Natural killer cell treated with Interleukin-12 subunit alpha and Interleukin-12 subunit beta and Interleukin-15 and Interleukin-18, amount 100 ng/mL, for 72 hours (primary cell): ENCODE measurements around the gene PPP4R3C. TPM values are rescaled to one million over a fixed set of nuclear protein-coding genes. Genes with fewer than 3 reads are reported as not detected.
"Not testable (repeated sequence)": the region's sequence is repeated elsewhere in the genome, so short reads cannot be mapped to it uniquely, and the experiment has no call there.

Source experiments
- ATAC-seq, 2 donors: fragments of 150-1000 bp; cut with Tn5 transposase in 1 of 2; sonication (Bioruptor Pico), chemical (Tn5 transposase) in 1 of 2; 2 replicates each; pipeline ENCODE4 v1.10.0; 2021
- DNase-seq: peaks from one replicate; pipeline ENCODE4 v3.0.0; 2022; ENCODE audit warnings: low spot score
- H3K27ac Mint-ChIP-seq, 2 donors: 1 replicate in 1 of 2; 2 replicates in 1 of 2; pipeline ENCODE4 v1.8.0; 2022; ENCODE audit warnings: mixed read lengths in 2 of 2, mild to moderate bottlenecking in 1 of 2, moderate library complexity in 1 of 2
- H3K27me3 Mint-ChIP-seq, 2 donors: 1 replicate in 1 of 2; 2 replicates in 1 of 2; pipeline ENCODE4 v1.8.0; 2022; ENCODE audit warnings: mixed read lengths in 2 of 2
- H3K36me3 Mint-ChIP-seq: one replicate; pipeline ENCODE4 v1.8.0; 2022; ENCODE audit warnings: mixed read lengths
- H3K4me1 Mint-ChIP-seq, 2 donors: 1 replicate in 1 of 2; 2 replicates in 1 of 2; pipeline ENCODE4 v1.8.0; 2022; ENCODE audit warnings: low read depth in 2 of 2, mixed read lengths in 2 of 2, mild to moderate bottlenecking in 1 of 2
- H3K4me3 Mint-ChIP-seq: one replicate; pipeline ENCODE4 v1.8.0; 2022; ENCODE audit warnings: mixed read lengths
- H3K9me3 Mint-ChIP-seq: 2 replicates; pipeline ENCODE4 v1.8.0; 2022; ENCODE audit warnings: mixed read lengths
- total RNA-seq, 2 donors: library from RNA; stranded (reverse); gene quantifications; one replicate each; pipeline ENCODE4 v1.2.3, GENCODE V29; 2022

PPP4R3C gene
- total RNA-seq, result not detected

- ATAC-seq (no peak), DNase-seq (no peak)
- peaks cover 6% of the 10 kb centered on the region for H3K36me3 Mint-ChIP-seq
- no peak within 1 kb of the TSS for H3K4me3 Mint-ChIP-seq
- H3K9me3 Mint-ChIP-seq, result peaks cover 14% of the 10 kb centered on the region
- H3K4me1 Mint-ChIP-seq, result no peaks in the 10 kb centered on the region
- no peaks in the 10 kb centered on the region for H3K27me3 Mint-ChIP-seq
- H3K27ac Mint-ChIP-seq, result no peak within 1 kb of the TSS
These were observed at the start of gene PPP4R3C for GRCh38 chrX:27463187-27463586. Gene PPP4R3C (minus strand): TSS chrX:27463341. CDS start chrX:27463296, 45 bp downstream.

DNA sequence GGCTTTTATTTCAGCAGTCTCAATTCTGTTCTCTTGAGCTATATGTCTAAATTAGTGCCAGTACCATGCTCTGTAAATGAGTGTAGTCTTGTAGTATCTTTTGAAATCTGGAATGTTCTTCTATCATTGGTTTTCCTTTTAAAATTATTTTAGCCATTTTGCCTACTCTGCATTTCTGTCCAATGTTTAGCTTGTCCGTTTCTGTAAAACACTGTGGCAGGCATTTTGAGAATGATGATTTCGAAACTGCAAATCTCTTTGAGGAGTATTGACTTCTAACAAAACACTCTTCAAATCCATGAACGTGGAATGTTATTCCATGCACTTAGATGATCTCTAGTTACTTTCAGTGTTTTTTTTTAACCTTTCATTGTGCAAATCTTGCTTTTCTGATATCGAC is 28.3 kb upstream of the PPP4R3C start:
- H3K4me1 Mint-ChIP-seq, result no peaks in the 10 kb centered on the region
- ATAC-seq, result no peak

DNA sequence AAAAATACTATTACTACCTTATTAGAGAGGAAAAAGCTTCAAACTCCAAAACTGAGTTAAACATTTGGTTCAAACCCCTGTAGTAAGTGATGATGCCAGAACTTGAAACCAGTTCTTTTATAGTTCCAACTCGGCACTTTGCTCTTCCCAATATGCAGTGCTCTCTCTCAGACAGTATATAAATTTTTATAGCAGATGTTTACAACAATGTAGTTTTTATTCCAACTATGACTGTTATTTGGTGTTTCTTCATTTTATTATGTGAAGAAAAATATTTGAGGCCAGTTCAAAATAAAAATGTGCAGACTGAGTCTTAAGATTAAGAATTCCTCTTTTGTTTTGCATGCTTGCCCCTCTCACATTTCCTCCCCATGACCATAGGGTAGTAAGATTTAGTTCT is 2.9 kb upstream of the PPP4R3C start:
- H3K4me1 Mint-ChIP-seq, result no peaks in the 10 kb centered on the region

More for the DNA sequence above, 28.3 kb upstream of the PPP4R3C start:
- Mint-ChIP-seq H3K4me3 (no peak overlapping the region), H3K36me3 (no peaks in the 10 kb centered on the region), H3K27ac (no peak overlapping the region), H3K9me3 (peaks cover 3% of the 10 kb centered on the region), H3K27me3 (no peaks in the 10 kb centered on the region)
- no peak for DNase-seq

DNA sequence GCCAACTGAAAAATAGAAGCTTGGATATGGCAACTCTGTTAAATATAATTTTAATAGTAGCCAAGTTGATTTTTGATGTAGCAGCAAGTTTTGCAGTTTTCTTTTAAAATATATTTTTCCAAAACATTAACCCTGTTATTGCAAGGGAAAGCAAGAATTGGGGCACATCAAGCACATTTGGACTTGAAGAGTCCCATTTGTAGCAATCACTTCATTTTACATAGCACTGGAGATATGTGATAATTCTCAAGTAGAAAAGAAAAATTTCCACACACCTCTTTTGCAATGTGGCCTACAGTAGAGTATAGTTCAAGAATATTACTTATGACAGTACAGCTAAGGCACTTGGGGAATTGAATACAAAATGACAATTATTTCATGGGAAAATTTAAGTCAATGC is 1.9 kb upstream of the PPP4R3C start:
- no peaks in the 10 kb centered on the region for H3K27me3 Mint-ChIP-seq
- peaks cover 17% of the 10 kb centered on the region for H3K9me3 Mint-ChIP-seq
- no peaks in the 10 kb centered on the region for H3K4me1 Mint-ChIP-seq
- peaks cover 6% of the 10 kb centered on the region for H3K36me3 Mint-ChIP-seq
- DNase-seq, result no peak
- no peak overlapping the region for H3K27ac Mint-ChIP-seq
- ATAC-seq, result no peak
- H3K4me3 Mint-ChIP-seq, result no peak overlapping the region

More for the DNA sequence above, 2.9 kb upstream of the PPP4R3C start:
- no peak overlapping the region for H3K4me3 Mint-ChIP-seq
- H3K27ac Mint-ChIP-seq, result no peak overlapping the region
- H3K36me3 Mint-ChIP-seq, result peaks cover 3% of the 10 kb centered on the region
- DNase-seq (no peak), ATAC-seq (no peak)
- H3K9me3 Mint-ChIP-seq, result peaks cover 14% of the 10 kb centered on the region
- no peaks in the 10 kb centered on the region for H3K27me3 Mint-ChIP-seq

- H3K4me3 Mint-ChIP-seq, H3K27me3 Mint-ChIP-seq: not testable (repeated sequence)
These were observed 4.0 kb downstream of the PPP4R3C start for GRCh38 chrX:27459129-27459528.

GRCh38 chrX:27458544-27458943 is 4.6 kb downstream of the PPP4R3C start:
- H3K9me3 Mint-ChIP-seq, ATAC-seq, H3K4me1 Mint-ChIP-seq, DNase-seq, H3K27me3 Mint-ChIP-seq, H3K36me3 Mint-ChIP-seq, H3K4me3 Mint-ChIP-seq, H3K27ac Mint-ChIP-seq: not testable (repeated sequence)

More at GRCh38 chrX:27459129-27459528, 4.0 kb downstream of the PPP4R3C start:
- not testable (repeated sequence) for H3K36me3 Mint-ChIP-seq, H3K4me1 Mint-ChIP-seq, H3K9me3 Mint-ChIP-seq, H3K27ac Mint-ChIP-seq, ATAC-seq, DNase-seq

DNA sequence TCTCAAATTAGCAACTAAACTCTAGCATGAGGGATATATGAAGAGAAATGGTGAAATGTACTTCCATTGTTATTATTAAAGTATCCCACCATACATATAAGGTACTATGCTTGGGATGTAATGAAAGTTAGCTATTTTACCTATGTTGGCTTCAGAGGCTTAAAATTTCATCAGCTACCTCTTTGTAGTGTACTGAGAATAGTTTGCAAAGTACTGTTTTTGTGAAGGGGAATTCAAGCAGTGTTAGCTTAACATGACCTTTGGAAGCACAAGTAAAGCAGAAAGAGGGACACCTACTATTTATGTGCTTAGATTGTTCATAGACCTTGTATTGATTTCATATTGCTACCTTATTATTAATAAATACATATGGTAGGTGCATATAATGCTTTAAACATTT is 11.8 kb downstream of the PPP4R3C start:
- Mint-ChIP-seq H3K4me1 (no peaks in the 10 kb centered on the region), H3K4me3 (no peak overlapping the region), H3K27ac (no peak overlapping the region), H3K36me3 (no peaks in the 10 kb centered on the region), H3K27me3 (no peaks in the 10 kb centered on the region), H3K9me3 (no peaks in the 10 kb centered on the region)
- ATAC-seq (no peak), DNase-seq (no peak)

GRCh38 chrX:27446423-27446822 is 16.7 kb downstream of the PPP4R3C start:
- Mint-ChIP-seq H3K27ac (no peak overlapping the region), H3K27me3 (no peaks in the 10 kb centered on the region), H3K9me3 (no peaks in the 10 kb centered on the region), H3K4me3 (no peak overlapping the region), H3K4me1 (no peaks in the 10 kb centered on the region), H3K36me3 (no peaks in the 10 kb centered on the region)
- DNase-seq (no peak), ATAC-seq (no peak)

GRCh38 chrX:27445438-27445837 is 17.7 kb downstream of the PPP4R3C start:
- Mint-ChIP-seq H3K27me3 (no peaks in the 10 kb centered on the region), H3K36me3 (no peaks in the 10 kb centered on the region)

GRCh38 chrX:27444093-27444908 is 18.8 kb downstream of the PPP4R3C start:
- no peaks in the 10 kb centered on the region for H3K36me3 Mint-ChIP-seq
- no peak for DNase-seq
- H3K27ac Mint-ChIP-seq, result no peak overlapping the region
- H3K4me1 Mint-ChIP-seq, result no peaks in the 10 kb centered on the region
- H3K9me3 Mint-ChIP-seq, result no peaks in the 10 kb centered on the region
- no peaks in the 10 kb centered on the region for H3K27me3 Mint-ChIP-seq
- no peak overlapping the region for H3K4me3 Mint-ChIP-seq
- ATAC-seq, result peak in 1 of 2 donors; percentile 73

More at GRCh38 chrX:27445438-27445837, 17.7 kb downstream of the PPP4R3C start:
- H3K27ac Mint-ChIP-seq, result no peak overlapping the region
- ATAC-seq (no peak), DNase-seq (no peak)
- no peaks in the 10 kb centered on the region for H3K4me1 Mint-ChIP-seq
- H3K9me3 Mint-ChIP-seq, result no peaks in the 10 kb centered on the region
- no peak overlapping the region for H3K4me3 Mint-ChIP-seq

DNA sequence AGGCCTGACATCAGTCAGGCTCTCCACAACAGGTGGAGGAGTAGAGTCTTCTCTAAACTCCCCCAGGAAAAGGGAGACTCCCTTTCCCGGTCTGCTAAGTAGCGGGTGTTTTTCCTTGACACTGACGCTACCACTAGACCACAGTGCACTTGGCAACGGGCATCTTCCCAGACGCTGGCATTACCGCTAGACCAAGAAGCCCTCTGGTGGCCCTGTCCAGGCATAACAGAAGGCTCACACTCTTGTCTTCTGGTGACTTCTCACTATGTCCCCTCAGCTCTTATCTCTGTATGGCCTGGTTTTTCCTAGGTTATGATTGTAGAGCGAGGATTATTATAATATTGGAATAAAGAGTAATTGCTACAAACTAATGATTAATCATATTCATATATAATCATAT is 20.7 kb downstream of the PPP4R3C start:
- not testable (repeated sequence) for H3K36me3 Mint-ChIP-seq, H3K27me3 Mint-ChIP-seq, DNase-seq, ATAC-seq, H3K4me1 Mint-ChIP-seq, H3K9me3 Mint-ChIP-seq, H3K4me3 Mint-ChIP-seq
- H3K27ac Mint-ChIP-seq, result peak overlapping the region in 1 of 2 donors; percentile 80

GRCh38 chrX:27439771-27440170 is 23.4 kb downstream of the PPP4R3C start:
- ATAC-seq (no peak), DNase-seq (no peak)
- Mint-ChIP-seq H3K36me3 (no peaks in the 10 kb centered on the region), H3K27me3 (no peaks in the 10 kb centered on the region), H3K9me3 (peaks cover 6% of the 10 kb centered on the region), H3K4me3 (no peak overlapping the region), H3K4me1 (no peaks in the 10 kb centered on the region), H3K27ac (no peak overlapping the region)

DNA sequence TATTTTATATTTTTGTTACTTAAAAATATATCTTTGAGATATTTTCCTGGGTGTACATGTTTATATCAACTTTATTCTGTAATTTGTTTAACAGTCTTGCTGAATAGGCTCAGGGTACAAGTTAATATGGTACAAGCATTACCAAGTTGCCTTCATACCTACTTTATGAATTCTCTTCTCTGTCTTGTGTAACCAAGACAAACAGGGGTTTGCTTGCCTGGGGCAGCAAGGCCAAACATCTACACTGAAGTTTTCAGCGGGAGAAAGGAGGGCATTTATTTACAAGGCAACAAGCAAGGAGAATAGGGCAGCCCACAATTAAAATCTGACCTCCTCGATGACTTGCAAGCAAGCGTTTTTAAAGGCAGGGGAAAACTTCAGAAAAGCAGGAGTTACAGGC is 24.2 kb downstream of the PPP4R3C start:
- no peak overlapping the region for H3K4me3 Mint-ChIP-seq
- no peaks in the 10 kb centered on the region for H3K4me1 Mint-ChIP-seq
- ATAC-seq (no peak), DNase-seq (no peak)
- no peak overlapping the region for H3K27ac Mint-ChIP-seq
- H3K36me3 Mint-ChIP-seq, result no peaks in the 10 kb centered on the region
- H3K9me3 Mint-ChIP-seq, result peaks cover 6% of the 10 kb centered on the region
- H3K27me3 Mint-ChIP-seq, result no peaks in the 10 kb centered on the region

- Mint-ChIP-seq H3K9me3 (peaks cover 9% of the 10 kb centered on the region), H3K27me3 (no peaks in the 10 kb centered on the region), H3K4me3 (no peak overlapping the region), H3K27ac (no peak overlapping the region), H3K4me1 (no peaks in the 10 kb centered on the region), H3K36me3 (no peaks in the 10 kb centered on the region)
- DNase-seq (no peak), ATAC-seq (no peak)
These were observed 28.1 kb downstream of the PPP4R3C start for GRCh38 chrX:27435031-27435430.
